H1 (cell line): ENCODE results near the gene PHACTR1. TPM values are rescaled to one million over a fixed set of nuclear protein-coding genes. Genes with fewer than 3 reads are reported as not detected.
A peak's percentile ranks its signal among the peaks of the same experiment; 100 is the strongest.

ENCODE experiments used
- CTCF ChIA-PET: fragments of 300-600 bp; sonication (Branson Sonifier 250); formaldehyde crosslinking; loops from one replicate; lab custom pipeline; 2021; ENCODE audit not compliant: partially characterized antibody; lab: Charles Lee
- POLR2A ChIA-PET: fragments of 300-600 bp; sonication (Branson Sonifier 250); formaldehyde crosslinking; loops from one replicate; lab custom pipeline; 2021; ENCODE audit warnings: inconsistent platforms; ENCODE audit not compliant: partially characterized antibody; lab: Charles Lee
- DNase-seq, 2 experiments: peaks; one replicate each; pipeline versions ENCODE4 v3.0.0 to v3.0.0-alpha.2; 2010 to 2022; ENCODE audit warnings: low spot score in 2 of 2, low read depth in 1 of 2, mixed read lengths in 1 of 2
- FAIRE-seq: peaks from 2 replicates; lab custom pipeline; 2011; peaks lifted over from hg19 to GRCh38; lab: Jason Lieb, UNC
- H2AFZ ChIP-seq: 2 replicates; pipeline ENCODE4 v1.8.1; 2012; ENCODE audit warnings: low read length, inconsistent platforms
- H2AK5ac ChIP-seq: 2 replicates; pipeline ENCODE4 v1.6.1; 2013; ENCODE audit warnings: low read depth, low read length
- H2BK120ac ChIP-seq: replicated peaks from 2 replicates; pipeline ENCODE3; 2013; ENCODE audit warnings: low read depth, low read length, inconsistent platforms
- H2BK12ac ChIP-seq: 2 replicates; pipeline ENCODE4 v1.6.1; 2013; ENCODE audit warnings: low read depth, low read length
- H2BK15ac ChIP-seq: 2 replicates; pipeline ENCODE4 v1.6.1; 2013; ENCODE audit warnings: low read length
- H2BK20ac ChIP-seq: 2 replicates; pipeline ENCODE4 v1.6.1; 2013; ENCODE audit warnings: low read length
- H2BK5ac ChIP-seq: 2 replicates; pipeline ENCODE4 v1.6.1; 2013; ENCODE audit warnings: low read depth, low read length
- H3K14ac ChIP-seq: 2 replicates; pipeline ENCODE4 v1.6.1; 2013; ENCODE audit warnings: inconsistent platforms; ENCODE audit not compliant: insufficient read length
- H3K18ac ChIP-seq: 2 replicates; pipeline ENCODE4 v1.6.1; 2013; ENCODE audit warnings: low read length; ENCODE audit errors: extremely low read depth
- H3K23ac ChIP-seq: 2 replicates; pipeline ENCODE4 v1.6.1; 2013; ENCODE audit warnings: inconsistent platforms; ENCODE audit not compliant: insufficient read length
- H3K23me2 ChIP-seq: 2 replicates; pipeline ENCODE4 v1.6.1; 2013; ENCODE audit warnings: low read depth, low read length
- H3K27ac ChIP-seq: 2 replicates; pipeline ENCODE4 v1.6.1; 2011; ENCODE audit warnings: low read depth, low read length, inconsistent platforms
- H3K27me3 ChIP-seq, 4 experiments: replicated peaks in 1 of 4; 1 replicate in 1 of 4; 2 replicates in 3 of 4; pipeline versions ENCODE4 v1.6.1 to v1.8.1; 2011 to 2013; ENCODE audit warnings: low read length in 3 of 4, mild to moderate bottlenecking in 3 of 4, inconsistent platforms in 2 of 4, mixed read lengths in 2 of 4, moderate library complexity in 1 of 4; ENCODE audit not compliant: control insufficient read depth in 3 of 4, insufficient read depth in 3 of 4; ENCODE audit errors: extremely low read depth in 1 of 4
- H3K36me3 ChIP-seq, 4 experiments: 2 replicates each; pipeline versions ENCODE4 v1.6.1 to v1.8.1; 2011 to 2013; ENCODE audit warnings: mild to moderate bottlenecking in 4 of 4, low read length in 3 of 4, moderate library complexity in 2 of 4, control low read depth in 1 of 4, inconsistent platforms in 1 of 4; ENCODE audit not compliant: insufficient read depth in 4 of 4, control insufficient read depth in 2 of 4
- H3K4ac ChIP-seq: replicated peaks from 2 replicates; pipeline ENCODE3; 2013; ENCODE audit warnings: low read length, low read depth, mixed read lengths, inconsistent platforms; ENCODE audit not compliant: insufficient read length
- H3K4me1 ChIP-seq, 4 experiments: replicated peaks in 1 of 4; 1 replicate in 1 of 4; 2 replicates in 3 of 4; pipeline versions ENCODE4 v1.6.1 to v1.8.1; 2011 to 2013; ENCODE audit warnings: low read length in 3 of 4, inconsistent platforms in 2 of 4, mixed read lengths in 1 of 4; ENCODE audit not compliant: insufficient read depth in 4 of 4, control insufficient read depth in 3 of 4
- H3K4me2 ChIP-seq, 2 experiments: 2 replicates each; pipeline versions ENCODE4 v1.6.1 to v1.8.1; 2011 to 2013; ENCODE audit warnings: low read depth in 2 of 2, low read length in 2 of 2, control low read depth in 1 of 2, inconsistent platforms in 1 of 2, mild to moderate bottlenecking in 1 of 2; ENCODE audit not compliant: insufficient read depth in 1 of 2
- H3K4me3 ChIP-seq, 4 experiments: fragments of 200-600, 300-600 bp in 1 of 4; sonication (generic), shearing (Covaris generic), sonication (Bioruptor Twin) in 1 of 4; 2 replicates each; pipeline versions ENCODE4 v1.5.1 to v1.8.1; 2011 to 2016; ENCODE audit warnings: low read length in 4 of 4, low read depth in 3 of 4, control low read depth in 2 of 4, inconsistent platforms in 2 of 4, mild to moderate bottlenecking in 2 of 4, mixed read lengths in 1 of 4, moderate library complexity in 1 of 4; ENCODE audit not compliant: insufficient read depth in 2 of 4; ENCODE audit errors: extremely low read depth in 1 of 4
- H3K56ac ChIP-seq: replicated peaks from 2 replicates; pipeline ENCODE3; 2013; ENCODE audit warnings: low read depth, mild to moderate bottlenecking, mixed read lengths, low read length, inconsistent platforms; ENCODE audit not compliant: insufficient read length
- H3K79me1 ChIP-seq: 2 replicates; pipeline ENCODE4 v1.6.1; 2013; ENCODE audit warnings: low read depth, low read length, control low read depth
- H3K79me2 ChIP-seq, 2 experiments: 2 replicates each; pipeline versions ENCODE4 v1.6.1 to v1.8.1; 2012 to 2013; ENCODE audit warnings: low read length in 2 of 2, mild to moderate bottlenecking in 2 of 2, inconsistent platforms in 1 of 2; ENCODE audit not compliant: insufficient read depth in 2 of 2, control insufficient read depth in 1 of 2
- H3K9ac ChIP-seq, 4 experiments: replicated peaks in 1 of 4; 1 replicate in 1 of 4; 2 replicates in 3 of 4; pipeline versions ENCODE4 v1.6.1 to v1.8.1; 2011 to 2013; ENCODE audit warnings: low read depth in 3 of 4, low read length in 3 of 4, control low read depth in 2 of 4, mild to moderate bottlenecking in 2 of 4, moderate library complexity in 2 of 4, inconsistent platforms in 1 of 4; ENCODE audit errors: extremely low read depth in 1 of 4
- H3K9me3 ChIP-seq, 2 experiments: 2 replicates each; pipeline versions ENCODE4 v1.6.1 to v1.8.1; 2012 to 2013; ENCODE audit warnings: mild to moderate bottlenecking in 2 of 2, moderate library complexity in 2 of 2, control low read depth in 1 of 2, inconsistent platforms in 1 of 2, low read depth in 1 of 2, low read length in 1 of 2, mixed read lengths in 1 of 2; ENCODE audit not compliant: insufficient read depth in 2 of 2
- H4K20me1 ChIP-seq, 2 experiments: replicated peaks in 1 of 2; 2 replicates each; pipeline versions ENCODE3 to v1.8.1; 2011 to 2013; ENCODE audit warnings: inconsistent platforms in 2 of 2, low read length in 2 of 2, mild to moderate bottlenecking in 1 of 2; ENCODE audit not compliant: insufficient read depth in 2 of 2, control insufficient read depth in 1 of 2
- H4K5ac ChIP-seq: 2 replicates; pipeline ENCODE4 v1.6.1; 2013; ENCODE audit warnings: low read length, low read depth, mixed read lengths, inconsistent platforms; ENCODE audit not compliant: insufficient read length
- H4K8ac ChIP-seq: 2 replicates; pipeline ENCODE4 v1.8.0; 2013; ENCODE audit warnings: mild to moderate bottlenecking, moderate library complexity, low read length, inconsistent platforms; ENCODE audit not compliant: insufficient read depth; ENCODE audit errors: extremely low read depth
- H4K91ac ChIP-seq: replicated peaks from 2 replicates; pipeline ENCODE3; 2013; ENCODE audit warnings: low read length, mixed read lengths, inconsistent platforms; ENCODE audit not compliant: insufficient read length
- BRCA1 ChIP-seq: IDR thresholded peaks from 2 replicates; pipeline ENCODE4 v1.6.1; 2012; ENCODE audit warnings: low read depth, low read length, improper control_type of control experiment
- EP300 ChIP-seq, 2 experiments: IDR thresholded peaks; 1 replicate in 1 of 2; 2 replicates in 1 of 2; pipeline ENCODE4 v1.6.1; 2011 to 2012; ENCODE audit warnings: low read depth in 2 of 2, low read length in 2 of 2, mild to moderate bottlenecking in 2 of 2, borderline replicate concordance in 1 of 2, inconsistent platforms in 1 of 2, moderate library complexity in 1 of 2
- GTF2F1 ChIP-seq: IDR thresholded peaks from 2 replicates; pipeline ENCODE4 v1.6.1; 2012; ENCODE audit warnings: low read depth, low read length, improper control_type of control experiment, borderline replicate concordance
- HDAC6 ChIP-seq: IDR thresholded peaks from one replicate; pipeline ENCODE4 v1.7.1; 2012; ENCODE audit warnings: low read depth, mild to moderate bottlenecking, inconsistent platforms, low read length, moderate library complexity
- PHF8 ChIP-seq: fragments of 200-600 bp; sonication (generic); conservative IDR thresholded peaks from 2 replicates; pipeline ENCODE4 v1.7.1; 2012; ENCODE audit warnings: low read depth, mild to moderate bottlenecking, inconsistent platforms, low read length, moderate library complexity
- RXRA ChIP-seq: IDR thresholded peaks from 2 replicates; pipeline ENCODE4 v1.6.1; 2011; ENCODE audit warnings: low read depth, mild to moderate bottlenecking, low read length, moderate library complexity; ENCODE audit not compliant: insufficient read depth
- SRF ChIP-seq: IDR thresholded peaks from 2 replicates; pipeline ENCODE4 v1.6.1; 2011; ENCODE audit warnings: mild to moderate bottlenecking, low read depth, low read length, moderate library complexity
- SUZ12 ChIP-seq: fragments of 200-600 bp; sonication (generic); IDR thresholded peaks from 2 replicates; pipeline ENCODE4 v1.6.1; 2012; ENCODE audit warnings: mild to moderate bottlenecking, inconsistent platforms, low read length, moderate library complexity, mixed read lengths
- WGBS, 2 experiments: shearing (Covaris generic) in 1 of 2; methylation state at CpG; one replicate each; pipeline versions ENCODE4 v1.1.6 to v1.1.7; 2013 to 2015; ENCODE audit warnings: low lambda C conversion rate in 2 of 2, mixed read lengths in 2 of 2, inconsistent platforms in 1 of 2, low coverage in 1 of 2, missing lambda C conversion rate in 1 of 2; ENCODE audit not compliant: insufficient replicate concordance in 2 of 2, insufficient coverage in 1 of 2, insufficient read length in 1 of 2; ENCODE audit errors: extremely low coverage in 1 of 2, missing lambda C conversion rate in 1 of 2; 5-methylcytosine and 5-hydroxymethylcytosine counted together
- polyA plus RNA-seq, 7 experiments: library from polyadenylated mRNA; depleted of rRNA in 3 of 7; stranded (reverse) in 5 of 7; unstranded in 2 of 7; fragments of >200 nt in 5 of 7; fragments of 200-250 nt in 2 of 7; gene quantifications; 1 replicate in 5 of 7; 2 replicates in 1 of 7; 4 replicates in 1 of 7; pipeline versions ENCODE4 v1.2.1 to v1.2.3, GENCODE V29; 2011 to 2013; ENCODE audit warnings: missing spikeins in 2 of 7, mixed read lengths in 2 of 7
- total RNA-seq: library from RNA; stranded (reverse); fragmentation: NEBNext Ultra II Directional; extraction: Animal tissue kit (Norgen Biotek cat#: 25700); gene quantifications from 2 replicates; pipeline ENCODE4 v1.2.1, GENCODE V29; 2021
- TF ChIP-seq, protein P1 (sequence below): IDR thresholded peaks from 2 replicates; pipeline ENCODE4 v1.6.1; 2012; ENCODE audit warnings: low read length, inconsistent platforms
- TF ChIP-seq, protein P2 (sequence below): IDR thresholded peaks from 2 replicates; pipeline ENCODE4 v1.6.1; 2012; ENCODE audit warnings: inconsistent platforms

The PHACTR1 gene
- total and polyA plus RNA-seq, 2 of the 8 experiments (the other 6 are each of a cell fraction or from before 2014, with no cell fraction given), result 3.9 to 17.1 TPM

GRCh38 chr6:12955956-12956355 is 239.4 kb downstream of the PHACTR1 start:
- no peak overlapping the region for H3K27ac ChIP-seq
- H4K20me1 ChIP-seq, result peaks cover 16% of the 10 kb centered on the region in 2 experiments
- ChIA-PET CTCF (interaction anchor here (1.0 to 2.3 kb wide), 4 partner anchors 9 to 190 kb away, joined by 3 to 8 read pairs (median 4); no protein-coding TSS in a partner anchor), POLR2A (no interaction called here)
- no peak overlapping the region for H2BK15ac ChIP-seq
- no peak overlapping the region for H3K23ac ChIP-seq
- no peak overlapping the region for H4K91ac ChIP-seq
- no peak overlapping the region for H2AK5ac ChIP-seq
- peak overlapping the region; percentile 64 to 93 for H3K4me2 ChIP-seq
- H3K79me2 ChIP-seq, result no peaks in the 10 kb centered on the region
- no peaks in the 10 kb centered on the region for H3K36me3 ChIP-seq
- H3K27me3 ChIP-seq, result peaks cover 20 to 65% (median 52%) of the 10 kb centered on the region in 4 experiments
- peaks cover 15 to 20% (median 18%) of the 10 kb centered on the region in 4 experiments for H3K4me1 ChIP-seq
- 17% methylated on average over 5 of the region's 5 CpGs; no CpG with 5 or more reads in 1 of the 2 experiments for WGBS, 2 experiments
- no peak overlapping the region for H3K56ac ChIP-seq
- H3K14ac ChIP-seq, result no peak overlapping the region
- H2AFZ ChIP-seq, result no peak overlapping the region
- no peaks in the 10 kb centered on the region for H3K9me3 ChIP-seq
- H3K23me2 ChIP-seq, result no peaks in the 10 kb centered on the region; the same call in 1 of the 2 replicates
- no peak overlapping the region for H3K4ac ChIP-seq
- H3K79me1 ChIP-seq, result no peaks in the 10 kb centered on the region
- no peak overlapping the region for H3K9ac ChIP-seq
- H2BK20ac ChIP-seq, result no peak overlapping the region
- H3K18ac ChIP-seq, result no peak overlapping the region
- no peak overlapping the region for H2BK120ac ChIP-seq
- H2BK12ac ChIP-seq, result no peak overlapping the region
- no peak overlapping the region for H4K5ac ChIP-seq
- FAIRE-seq (peak; percentile 69), DNase-seq (peak in 1 of 2 experiments; percentile 13)
- H3K4me3 ChIP-seq, result peak overlapping the region in 3 of 4 experiments; percentile 4 to 54 (median 11); a peak in 2 of 8 replicates
- H4K8ac ChIP-seq, result no peak overlapping the region
- H2BK5ac ChIP-seq, result no peak overlapping the region
- no peak for TF ChIP-seq HDAC6
- TF ChIP-seq, protein P1, sequence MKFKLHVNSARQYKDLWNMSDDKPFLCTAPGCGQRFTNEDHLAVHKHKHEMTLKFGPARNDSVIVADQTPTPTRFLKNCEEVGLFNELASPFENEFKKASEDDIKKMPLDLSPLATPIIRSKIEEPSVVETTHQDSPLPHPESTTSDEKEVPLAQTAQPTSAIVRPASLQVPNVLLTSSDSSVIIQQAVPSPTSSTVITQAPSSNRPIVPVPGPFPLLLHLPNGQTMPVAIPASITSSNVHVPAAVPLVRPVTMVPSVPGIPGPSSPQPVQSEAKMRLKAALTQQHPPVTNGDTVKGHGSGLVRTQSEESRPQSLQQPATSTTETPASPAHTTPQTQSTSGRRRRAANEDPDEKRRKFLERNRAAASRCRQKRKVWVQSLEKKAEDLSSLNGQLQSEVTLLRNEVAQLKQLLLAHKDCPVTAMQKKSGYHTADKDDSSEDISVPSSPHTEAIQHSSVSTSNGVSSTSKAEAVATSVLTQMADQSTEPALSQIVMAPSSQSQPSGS, result no peak
- TF ChIP-seq BRCA1, result no peak
- no peak for TF ChIP-seq GTF2F1
- TF ChIP-seq SUZ12, result no peak
- TF ChIP-seq PHF8, result no peak
- TF ChIP-seq SRF, result no peak
- no peak for TF ChIP-seq EP300 (IDR thresholded peaks at IDR 0.05; ENCODE audit: borderline replicate concordance in 1 of 2, low read depth in 2 of 2, low read length in 2 of 2)
- TF ChIP-seq, protein P2, sequence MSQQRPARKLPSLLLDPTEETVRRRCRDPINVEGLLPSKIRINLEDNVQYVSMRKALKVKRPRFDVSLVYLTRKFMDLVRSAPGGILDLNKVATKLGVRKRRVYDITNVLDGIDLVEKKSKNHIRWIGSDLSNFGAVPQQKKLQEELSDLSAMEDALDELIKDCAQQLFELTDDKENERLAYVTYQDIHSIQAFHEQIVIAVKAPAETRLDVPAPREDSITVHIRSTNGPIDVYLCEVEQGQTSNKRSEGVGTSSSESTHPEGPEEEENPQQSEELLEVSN, result no peak
- no peak for TF ChIP-seq RXRA
